Activated naive CD4-positive, alpha-beta T cell treated with anti-CD3 and anti-CD28 coated beads, Interleukin-2, amount 10 ng/mL, durations not matched to agents 7 days and 5 days (primary cell): ENCODE results near the gene PRKN.

Source experiments
- CTCF ChIA-PET: fragments of 350-600 bp; sonication (Branson Sonifier 250); formaldehyde crosslinking; loops from one replicate; lab custom pipeline; 2021; ENCODE audit warnings: antibody characterized with exemption; lab: Charles Lee
- DNase-seq: peaks from one replicate; pipeline ENCODE4 v3.0.0-alpha.2; 2020
- H3K27ac Mint-ChIP-seq: one replicate; pipeline ENCODE4 v1.8.0; 2021; ENCODE audit warnings: mild to moderate bottlenecking, moderate library complexity, mixed read lengths
- H3K27me3 Mint-ChIP-seq: one replicate; pipeline ENCODE4 v1.8.0; 2021; ENCODE audit warnings: mild to moderate bottlenecking, mixed read lengths
- H3K36me3 Mint-ChIP-seq: one replicate; pipeline ENCODE4 v1.8.0; 2021; ENCODE audit warnings: mixed read lengths
- H3K4me1 Mint-ChIP-seq: one replicate; pipeline ENCODE4 v1.8.0; 2021; ENCODE audit warnings: mixed read lengths
- H3K4me3 Mint-ChIP-seq: one replicate; pipeline ENCODE4 v1.8.0; 2021; ENCODE audit warnings: mild to moderate bottlenecking, moderate library complexity, mixed read lengths
- H3K9me3 Mint-ChIP-seq: one replicate; pipeline ENCODE4 v1.8.0; 2021; ENCODE audit warnings: mixed read lengths

PRKN gene

GRCh38 chr6:161971043-161971442, 756.5 kb downstream of the PRKN start:
- no peaks in the 10 kb centered on the region for H3K4me1 Mint-ChIP-seq
- H3K27ac Mint-ChIP-seq, result no peak overlapping the region
- CTCF ChIA-PET, result no interaction called here
- H3K9me3 Mint-ChIP-seq, result no peaks in the 10 kb centered on the region
- H3K4me3 Mint-ChIP-seq, result no peak overlapping the region
- H3K36me3 Mint-ChIP-seq, result no peaks in the 10 kb centered on the region
- H3K27me3 Mint-ChIP-seq, result no peaks in the 10 kb centered on the region
- DNase-seq, result no peak

- H3K4me3 Mint-ChIP-seq, result no peak overlapping the region
- CTCF ChIA-PET, result no interaction called here
- H3K9me3 Mint-ChIP-seq, result no peaks in the 10 kb centered on the region
- no peak overlapping the region for H3K27ac Mint-ChIP-seq
- H3K27me3 Mint-ChIP-seq, result no peaks in the 10 kb centered on the region
- H3K4me1 Mint-ChIP-seq, result no peaks in the 10 kb centered on the region
- DNase-seq, result no peak
- H3K36me3 Mint-ChIP-seq, result no peaks in the 10 kb centered on the region
Measured at GRCh38 chr6:161963634-161964234, 763.8 kb downstream of the PRKN start.

- Mint-ChIP-seq H3K4me3 (no peak overlapping the region), H3K9me3 (no peaks in the 10 kb centered on the region), H3K4me1 (no peaks in the 10 kb centered on the region), H3K36me3 (no peaks in the 10 kb centered on the region), H3K27ac (no peak overlapping the region), H3K27me3 (no peaks in the 10 kb centered on the region)
- CTCF ChIA-PET, result no interaction called here
- DNase-seq, result no peak
Measured at GRCh38 chr6:161963181-161963580, 764.4 kb downstream of the PRKN start.

- CTCF ChIA-PET, result no interaction called here
- no peak for DNase-seq
- Mint-ChIP-seq H3K4me1 (no peaks in the 10 kb centered on the region), H3K36me3 (no peaks in the 10 kb centered on the region), H3K27ac (no peak overlapping the region), H3K9me3 (no peaks in the 10 kb centered on the region), H3K27me3 (no peaks in the 10 kb centered on the region), H3K4me3 (no peak overlapping the region)
Measured at GRCh38 chr6:161961796-161962195, 765.8 kb downstream of the PRKN start.

- no peaks in the 10 kb centered on the region for H3K36me3 Mint-ChIP-seq
- no peaks in the 10 kb centered on the region for H3K27me3 Mint-ChIP-seq
- DNase-seq, result no peak
- no peaks in the 10 kb centered on the region for H3K9me3 Mint-ChIP-seq
- no peaks in the 10 kb centered on the region for H3K4me1 Mint-ChIP-seq
- CTCF ChIA-PET, result no interaction called here
- H3K27ac Mint-ChIP-seq, result no peak overlapping the region
- H3K4me3 Mint-ChIP-seq, result no peak overlapping the region
Measured at GRCh38 chr6:161961046-161961445, 766.5 kb downstream of the PRKN start.

GRCh38 chr6:161959072-161959471, 768.5 kb downstream of the PRKN start:
- H3K9me3 Mint-ChIP-seq, result no peaks in the 10 kb centered on the region

GRCh38 chr6:161956082-161956481, 771.5 kb downstream of the PRKN start:
- Mint-ChIP-seq H3K4me3 (no peak overlapping the region), H3K36me3 (no peaks in the 10 kb centered on the region), H3K9me3 (no peaks in the 10 kb centered on the region), H3K27ac (no peak overlapping the region), H3K4me1 (no peaks in the 10 kb centered on the region), H3K27me3 (no peaks in the 10 kb centered on the region)
- DNase-seq, result no peak
- CTCF ChIA-PET, result no interaction called here

More at GRCh38 chr6:161959072-161959471, 768.5 kb downstream of the PRKN start:
- Mint-ChIP-seq H3K27ac (no peak overlapping the region), H3K27me3 (no peaks in the 10 kb centered on the region), H3K4me1 (no peaks in the 10 kb centered on the region), H3K36me3 (no peaks in the 10 kb centered on the region), H3K4me3 (no peak overlapping the region)
- DNase-seq, result no peak
- CTCF ChIA-PET, result no interaction called here

- Mint-ChIP-seq H3K9me3 (peaks cover 3% of the 10 kb centered on the region), H3K27ac (no peak overlapping the region), H3K4me3 (no peak overlapping the region), H3K27me3 (no peaks in the 10 kb centered on the region), H3K36me3 (no peaks in the 10 kb centered on the region), H3K4me1 (no peaks in the 10 kb centered on the region)
- DNase-seq, result no peak
- CTCF ChIA-PET, result no interaction called here
Measured at GRCh38 chr6:161954699-161955276, 772.8 kb downstream of the PRKN start.

GRCh38 chr6:161954077-161954476, 773.5 kb downstream of the PRKN start:
- H3K36me3 Mint-ChIP-seq, result no peaks in the 10 kb centered on the region
- CTCF ChIA-PET, result no interaction called here
- H3K9me3 Mint-ChIP-seq, result peaks cover 3% of the 10 kb centered on the region
- H3K4me1 Mint-ChIP-seq, result no peaks in the 10 kb centered on the region
- DNase-seq, result no peak
- H3K4me3 Mint-ChIP-seq, result no peak overlapping the region
- H3K27ac Mint-ChIP-seq, result no peak overlapping the region
- no peaks in the 10 kb centered on the region for H3K27me3 Mint-ChIP-seq

GRCh38 chr6:161951126-161951525, 776.4 kb downstream of the PRKN start:
- CTCF ChIA-PET, result no interaction called here
- H3K27ac Mint-ChIP-seq, result no peak overlapping the region
- H3K36me3 Mint-ChIP-seq, result no peaks in the 10 kb centered on the region

GRCh38 chr6:161949531-161949930, 778.0 kb downstream of the PRKN start:
- Mint-ChIP-seq H3K27ac (no peak overlapping the region), H3K36me3 (no peaks in the 10 kb centered on the region), H3K4me1 (no peaks in the 10 kb centered on the region), H3K27me3 (no peaks in the 10 kb centered on the region), H3K9me3 (peaks cover 3% of the 10 kb centered on the region), H3K4me3 (no peak overlapping the region)
- CTCF ChIA-PET, result no interaction called here
- DNase-seq, result no peak

More at GRCh38 chr6:161951126-161951525, 776.4 kb downstream of the PRKN start:
- Mint-ChIP-seq H3K9me3 (peaks cover 3% of the 10 kb centered on the region), H3K4me1 (no peaks in the 10 kb centered on the region), H3K4me3 (no peak overlapping the region), H3K27me3 (no peaks in the 10 kb centered on the region)
- no peak for DNase-seq

GRCh38 chr6:161948462-161948861, 779.1 kb downstream of the PRKN start:
- Mint-ChIP-seq H3K36me3 (no peaks in the 10 kb centered on the region), H3K27me3 (no peaks in the 10 kb centered on the region), H3K4me3 (no peak overlapping the region), H3K4me1 (no peaks in the 10 kb centered on the region), H3K9me3 (peaks cover 3% of the 10 kb centered on the region), H3K27ac (no peak overlapping the region)
- CTCF ChIA-PET, result no interaction called here
- no peak for DNase-seq

- CTCF ChIA-PET, result no interaction called here
- Mint-ChIP-seq H3K4me3 (no peak overlapping the region), H3K4me1 (no peaks in the 10 kb centered on the region), H3K27me3 (no peaks in the 10 kb centered on the region), H3K36me3 (no peaks in the 10 kb centered on the region), H3K9me3 (peaks cover 3% of the 10 kb centered on the region), H3K27ac (no peak overlapping the region)
- no peak for DNase-seq
Measured at GRCh38 chr6:161947371-161947770, 780.2 kb downstream of the PRKN start.

GRCh38 chr6:161946461-161946860, 781.1 kb downstream of the PRKN start:
- Mint-ChIP-seq H3K4me1 (no peaks in the 10 kb centered on the region), H3K9me3 (peaks cover 3% of the 10 kb centered on the region), H3K27me3 (no peaks in the 10 kb centered on the region), H3K36me3 (no peaks in the 10 kb centered on the region), H3K27ac (no peak overlapping the region), H3K4me3 (no peak overlapping the region)
- CTCF ChIA-PET, result no interaction called here
- DNase-seq, result no peak

- Mint-ChIP-seq H3K9me3 (no peaks in the 10 kb centered on the region), H3K27ac (no peak overlapping the region), H3K36me3 (no peaks in the 10 kb centered on the region), H3K27me3 (no peaks in the 10 kb centered on the region), H3K4me1 (no peaks in the 10 kb centered on the region), H3K4me3 (no peak overlapping the region)
- CTCF ChIA-PET, result no interaction called here
- no peak for DNase-seq
Measured at GRCh38 chr6:161943561-161943960, 784.0 kb downstream of the PRKN start.
